Measurements from ENCODE around the gene LIMS1.
A peak's percentile ranks its signal among the peaks of the same experiment; 100 is the strongest.
"Not testable (repeated sequence)": the region's sequence is repeated elsewhere in the genome, so short reads cannot be mapped to it uniquely, and the experiment has no call there.

LIMS1 gene

GRCh38 chr2:108588070-108588668 lies 53.9 kb downstream of the LIMS1 start:
- no peak for DNase-seq

- no peak for DNase-seq
Observed at GRCh38 chr2:108589372-108589771, 55.1 kb downstream of the LIMS1 start.

- no peak for DNase-seq
Observed at GRCh38 chr2:108589781-108590180, 55.5 kb downstream of the LIMS1 start.

- no peak for DNase-seq
Observed at GRCh38 chr2:108591163-108591562, 56.9 kb downstream of the LIMS1 start.

GRCh38 chr2:108593547-108594098 lies 59.4 kb downstream of the LIMS1 start:
- DNase-seq, result no peak

- no peak for DNase-seq
Observed at GRCh38 chr2:108594132-108594981, 60.1 kb downstream of the LIMS1 start.

GRCh38 chr2:108594982-108595464 lies 60.8 kb downstream of the LIMS1 start:
- no peak for DNase-seq

- not testable (repeated sequence) for DNase-seq
Observed at GRCh38 chr2:108595771-108596170, 61.5 kb downstream of the LIMS1 start.

- not testable (repeated sequence) for DNase-seq
Observed at GRCh38 chr2:108597105-108597744, 63.0 kb downstream of the LIMS1 start.

- not testable (repeated sequence) for DNase-seq
Observed at GRCh38 chr2:108601199-108601598, 66.9 kb downstream of the LIMS1 start.

- DNase-seq, result no peak
Observed at GRCh38 chr2:108602422-108602821, 68.2 kb downstream of the LIMS1 start.

GRCh38 chr2:108604196-108604595 lies 69.9 kb downstream of the LIMS1 start:
- DNase-seq, result no peak

- no peak for DNase-seq
Observed at GRCh38 chr2:108605947-108606346, 71.7 kb downstream of the LIMS1 start.

- DNase-seq, result peak; percentile 10
Observed at GRCh38 chr2:108607706-108608301, 73.5 kb downstream of the LIMS1 start.

GRCh38 chr2:108611021-108611420 lies 76.8 kb downstream of the LIMS1 start:
- DNase-seq, result no peak

- no peak for DNase-seq
Observed at GRCh38 chr2:108612153-108612513, 77.9 kb downstream of the LIMS1 start.

- no peak for DNase-seq
Observed at GRCh38 chr2:108612514-108613183, 78.4 kb downstream of the LIMS1 start.

GRCh38 chr2:108613261-108614042 lies 79.2 kb downstream of the LIMS1 start:
- no peak for DNase-seq

GRCh38 chr2:108614043-108614545 lies 79.8 kb downstream of the LIMS1 start:
- no peak for DNase-seq

- DNase-seq, result no peak
Observed at GRCh38 chr2:108614659-108615058, 80.4 kb downstream of the LIMS1 start.

GRCh38 chr2:108615480-108616090 lies 81.3 kb downstream of the LIMS1 start:
- DNase-seq, result no peak
